GM21786 (cell line): Measurements from ENCODE around the gene GLI1.
A peak's percentile ranks its signal among the peaks of the same experiment; 100 is the strongest.
"Not testable (repeated sequence)": the region's sequence is repeated elsewhere in the genome, so short reads cannot be mapped to it uniquely, and the experiment has no call there.

ENCODE experiments used
- ATAC-seq: cut with Tn5 transposase; IDR thresholded peaks from one replicate; pipeline ENCODE4 v1.9.1; 2021; ENCODE audit not compliant: unreplicated experiment

GLI1 gene

DNA sequence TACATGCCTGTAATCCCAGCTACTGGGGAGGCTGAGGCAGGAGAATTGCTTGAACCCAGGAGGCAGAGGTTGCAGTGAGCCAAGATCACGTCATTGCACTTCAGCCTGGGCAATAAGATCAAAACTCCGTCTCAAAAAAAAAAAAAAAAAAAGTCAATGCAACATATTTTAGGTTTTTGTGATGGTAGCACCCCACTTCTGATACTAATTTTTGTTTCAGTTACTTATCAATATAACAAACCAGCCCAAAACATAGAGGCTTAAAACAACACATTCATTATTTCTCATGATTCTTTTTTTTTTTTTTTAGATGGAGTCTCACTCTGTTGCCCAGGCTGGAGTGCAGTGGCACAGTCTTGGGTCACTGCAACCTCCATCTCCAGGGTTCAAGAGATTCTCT lies 18.2 kb upstream of the GLI1 start:
- ATAC-seq: not testable (repeated sequence)

- ATAC-seq: no peak
Observed at GRCh38 chr12:57441846-57442427, 17.6 kb upstream of the GLI1 start.

DNA sequence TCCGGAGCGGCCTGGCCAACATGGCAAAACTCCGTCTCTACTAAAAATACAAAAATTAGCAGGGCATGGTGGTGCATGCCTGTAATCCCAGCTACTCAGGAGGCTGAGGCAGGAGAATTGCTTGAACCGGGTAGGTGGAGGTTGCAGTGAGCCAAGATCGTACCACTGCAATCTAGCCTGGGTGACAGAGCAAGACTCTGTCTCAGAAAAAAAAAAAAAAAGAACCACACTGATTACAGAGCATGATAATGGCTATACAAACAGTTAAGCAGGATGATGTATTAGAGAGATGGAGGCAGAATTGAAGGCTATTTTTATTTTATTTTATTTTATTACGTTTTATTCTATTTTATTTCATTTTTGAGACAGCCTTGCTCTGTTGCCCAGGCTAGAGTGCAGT lies 15.2 kb upstream of the GLI1 start:
- not testable (repeated sequence) for ATAC-seq

DNA sequence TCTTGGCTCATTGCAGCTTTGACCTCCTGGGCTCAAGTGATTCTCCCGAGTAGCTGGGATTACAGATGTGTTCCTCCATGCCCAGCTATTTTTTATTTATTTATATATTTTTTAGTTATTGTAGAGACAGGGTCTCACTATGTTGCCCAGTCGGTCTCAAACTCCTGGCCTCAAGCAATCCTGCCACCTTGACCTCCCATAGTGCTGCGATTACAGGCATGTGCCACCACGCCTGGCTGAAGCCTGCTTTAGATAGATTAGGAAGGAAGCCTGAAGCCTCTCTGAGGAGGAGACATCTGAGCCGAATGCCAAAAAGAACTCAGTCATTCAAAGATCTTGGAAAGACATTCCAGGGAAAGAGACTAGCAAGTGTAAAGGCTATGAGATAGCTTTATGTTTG lies 14.8 kb upstream of the GLI1 start:
- no peak for ATAC-seq

- ATAC-seq: no peak
Observed at GRCh38 chr12:57446292-57446960, 13.2 kb upstream of the GLI1 start.

DNA sequence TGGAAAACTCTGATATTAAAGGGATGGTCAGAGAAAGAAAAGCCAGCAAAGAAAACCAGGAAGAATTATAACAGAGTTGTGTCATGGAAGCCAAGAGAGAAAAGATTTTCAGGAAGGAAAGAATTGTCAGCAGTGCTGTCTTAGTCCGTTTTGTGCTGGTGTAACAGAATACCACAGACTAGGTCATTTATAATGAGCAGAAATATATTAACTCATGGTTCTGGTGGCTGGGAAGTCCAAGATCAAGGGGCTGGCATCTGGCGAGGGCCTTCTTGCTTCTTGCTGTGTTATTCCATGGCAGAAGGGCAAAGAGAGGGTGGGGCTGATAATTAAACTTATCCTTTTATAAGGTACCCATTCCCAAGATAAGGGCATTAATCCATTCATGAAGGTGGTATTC lies 10.9 kb upstream of the GLI1 start:
- no peak for ATAC-seq

DNA sequence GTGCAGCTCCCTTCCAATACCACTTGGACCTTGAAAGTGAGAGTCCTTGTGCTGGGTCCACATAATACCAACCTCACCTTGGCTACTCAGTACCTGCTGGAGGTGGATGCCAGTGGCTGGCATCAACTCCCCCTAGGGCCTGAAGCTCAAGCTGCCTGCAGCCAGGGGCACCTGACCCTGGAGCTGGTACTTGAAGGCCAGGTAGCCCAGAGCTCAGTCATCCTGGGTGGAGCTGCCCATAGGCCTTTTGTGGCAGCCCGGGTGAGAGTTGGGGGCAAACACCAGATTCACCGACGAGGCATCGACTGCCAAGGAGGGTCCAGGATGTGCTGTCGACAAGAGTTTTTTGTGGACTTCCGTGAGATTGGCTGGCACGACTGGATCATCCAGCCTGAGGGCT lies 10.2 kb upstream of the GLI1 start:
- no peak for ATAC-seq

- no peak for ATAC-seq
Observed at GRCh38 chr12:57450057-57450456, 9.5 kb upstream of the GLI1 start.

DNA sequence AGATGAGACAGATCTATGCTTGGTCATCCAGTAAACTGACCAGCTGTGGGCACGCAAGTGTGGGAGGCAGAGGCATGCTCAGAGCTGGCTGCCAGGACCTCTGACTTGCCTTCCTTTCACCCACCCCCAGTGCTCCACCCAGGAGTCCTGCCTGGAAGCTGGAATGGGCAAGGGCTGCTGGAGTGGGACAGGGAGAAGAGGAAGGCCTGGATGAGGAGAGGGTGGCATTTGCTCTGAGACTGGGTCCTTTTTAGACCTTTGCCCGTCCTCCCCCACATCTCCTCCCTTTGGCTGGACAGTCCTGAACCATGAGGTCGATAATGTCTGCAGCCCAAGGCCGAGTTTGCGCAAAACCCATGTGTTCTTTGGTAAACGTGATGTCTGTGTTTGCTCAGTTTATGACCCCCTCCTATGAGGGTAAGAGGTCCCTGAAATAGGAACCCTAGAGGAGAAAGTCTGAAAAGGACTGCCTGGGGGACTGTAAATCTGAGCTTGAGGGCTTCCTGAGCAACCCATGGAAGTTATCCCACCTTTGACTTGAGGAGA lies 8.3 kb upstream of the GLI1 start:
- no peak for ATAC-seq

DNA sequence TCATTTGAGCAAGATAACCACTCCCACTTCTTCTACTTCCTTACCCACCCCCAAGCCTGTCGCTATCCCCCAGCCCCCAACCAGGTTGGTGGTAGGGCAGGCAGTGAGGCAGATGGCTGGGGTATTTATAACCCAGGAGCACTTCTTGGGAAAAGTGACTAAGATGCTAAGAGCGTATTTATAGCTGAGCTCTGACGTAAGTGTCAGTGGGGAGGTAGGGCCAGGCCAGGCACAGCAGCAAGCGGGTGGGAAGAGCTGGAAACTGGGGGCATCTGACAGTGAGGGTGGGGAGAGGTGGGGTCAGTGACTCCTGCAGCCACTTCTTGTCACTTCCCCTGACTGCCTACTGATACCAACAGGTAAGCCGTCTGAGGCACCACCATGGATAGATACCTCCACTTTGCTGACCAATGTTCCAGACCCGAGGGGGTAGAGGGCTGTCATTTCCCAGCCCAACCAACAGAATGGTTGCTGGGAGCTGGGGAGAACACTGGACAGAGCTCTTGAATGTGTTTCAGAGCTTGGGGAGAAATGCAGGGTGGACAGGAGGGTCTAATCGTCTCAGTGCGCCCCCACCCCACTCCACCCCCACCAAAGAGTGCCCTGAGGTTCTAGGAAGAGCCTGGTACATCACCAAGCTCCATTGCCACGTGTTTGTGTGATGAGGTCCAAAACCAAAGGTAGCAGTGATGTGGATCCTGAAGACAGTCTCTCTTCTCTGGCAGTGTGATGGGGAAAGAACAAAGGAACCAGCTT lies 7.2 kb upstream of the GLI1 start:
- peak; percentile 2 for ATAC-seq

- peak; percentile 48 for ATAC-seq
Observed at GRCh38 chr12:57452937-57453509, 6.6 kb upstream of the GLI1 start.

GRCh38 chr12:57454213-57454565 lies 5.4 kb upstream of the GLI1 start:
- ATAC-seq: no peak

DNA sequence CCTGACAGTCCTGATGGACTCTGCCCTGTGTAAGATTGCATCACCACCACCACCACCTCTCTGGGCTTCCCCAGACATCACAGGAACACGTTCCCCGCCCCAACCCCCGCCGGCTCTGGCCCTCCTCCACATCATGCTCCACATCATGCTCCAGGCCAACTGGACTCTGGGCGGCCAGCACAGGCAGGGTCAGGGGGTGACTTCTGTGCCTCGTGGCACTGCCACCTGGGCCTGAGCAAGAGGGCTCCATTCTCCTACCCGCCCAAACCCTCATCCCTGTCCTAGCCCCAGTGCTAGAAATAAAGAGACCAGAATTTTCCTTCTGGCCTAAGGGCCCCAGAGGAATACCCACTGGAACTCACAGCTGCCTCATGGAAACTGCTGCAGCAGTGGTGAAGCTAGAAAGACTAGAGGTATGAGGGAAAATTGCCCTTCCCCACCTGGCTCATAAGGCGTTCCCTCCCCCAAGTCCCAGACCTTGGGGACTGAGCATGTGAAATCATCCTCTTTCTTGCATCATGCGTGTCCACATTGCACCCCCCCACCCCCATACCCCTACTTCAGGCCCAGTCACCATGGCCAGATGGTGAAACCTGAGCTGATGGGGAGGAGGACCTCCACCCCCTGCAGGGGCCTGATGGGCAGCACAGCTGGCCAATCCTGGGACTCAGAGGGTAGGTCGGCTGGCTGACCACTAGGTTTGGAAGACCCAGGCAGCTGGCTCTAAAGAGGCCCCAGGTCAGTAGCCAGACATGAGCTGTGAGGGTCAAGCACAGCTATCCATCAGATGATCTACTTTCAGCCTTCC lies 4.8 kb upstream of the GLI1 start, which contains the start of gene INHBE:
Gene INHBE, plus strand, starts transcription at position 742 of the 808 bp plus-strand sequence. CDS start 230 bp downstream, outside the sequence.
- ATAC-seq: no peak

- ATAC-seq: no peak
Observed at GRCh38 chr12:57455374-57456144, 4.0 kb upstream of the GLI1 start.

GRCh38 chr12:57456145-57456700 lies 3.4 kb upstream of the GLI1 start:
- peak; percentile 28 for ATAC-seq

DNA sequence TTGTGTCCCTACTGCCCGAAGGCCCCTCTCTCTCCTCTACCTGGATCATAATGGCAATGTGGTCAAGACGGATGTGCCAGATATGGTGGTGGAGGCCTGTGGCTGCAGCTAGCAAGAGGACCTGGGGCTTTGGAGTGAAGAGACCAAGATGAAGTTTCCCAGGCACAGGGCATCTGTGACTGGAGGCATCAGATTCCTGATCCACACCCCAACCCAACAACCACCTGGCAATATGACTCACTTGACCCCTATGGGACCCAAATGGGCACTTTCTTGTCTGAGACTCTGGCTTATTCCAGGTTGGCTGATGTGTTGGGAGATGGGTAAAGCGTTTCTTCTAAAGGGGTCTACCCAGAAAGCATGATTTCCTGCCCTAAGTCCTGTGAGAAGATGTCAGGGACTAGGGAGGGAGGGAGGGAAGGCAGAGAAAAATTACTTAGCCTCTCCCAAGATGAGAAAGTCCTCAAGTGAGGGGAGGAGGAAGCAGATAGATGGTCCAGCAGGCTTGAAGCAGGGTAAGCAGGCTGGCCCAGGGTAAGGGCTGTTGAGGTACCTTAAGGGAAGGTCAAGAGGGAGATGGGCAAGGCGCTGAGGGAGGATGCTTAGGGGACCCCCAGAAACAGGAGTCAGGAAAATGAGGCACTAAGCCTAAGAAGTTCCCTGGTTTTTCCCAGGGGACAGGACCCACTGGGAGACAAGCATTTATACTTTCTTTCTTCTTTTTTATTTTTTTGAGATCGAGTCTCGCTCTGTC lies 2.7 kb upstream of the GLI1 start:
- ATAC-seq: no peak

GRCh38 chr12:57458665-57459054 lies 925 bp upstream of the GLI1 start:
- ATAC-seq: no peak

- peak; percentile 38 for ATAC-seq
Observed at GRCh38 chr12:57459055-57459749, 383 bp upstream of the GLI1 start.

- ATAC-seq: no peak
Observed at GRCh38 chr12:57460468-57460784, 841 bp downstream of the GLI1 start.
